Measurements from ENCODE around the gene SLC16A7. TPM values are rescaled to one million over a fixed set of nuclear protein-coding genes. Genes with fewer than 3 reads are reported as not detected.

SLC16A7 gene
- total and polyA plus RNA-seq, 2 of the 8 experiments (the other 6 are each of a cell fraction or from before 2014, with no cell fraction given): 0.74 to 4.3 TPM

GRCh38 chr12:59603754-59604153 is 7.9 kb downstream of the SLC16A7 start:
- no peaks in the 10 kb centered on the region for H3K79me2 ChIP-seq (ENCODE audit: control insufficient read depth in 1 of 2, insufficient read depth in 2 of 2, low read length in 2 of 2)
- no peaks in the 10 kb centered on the region for H3K4me1 ChIP-seq (replicated peaks in 1 of 4; ENCODE audit: control insufficient read depth in 3 of 4, insufficient read depth in 4 of 4, low read length in 3 of 4)
- H4K20me1 ChIP-seq (replicated peaks in 1 of 2; ENCODE audit: control insufficient read depth in 1 of 2, insufficient read depth in 2 of 2, low read length in 2 of 2): no peaks in the 10 kb centered on the region
- no peaks in the 10 kb centered on the region for H3K23me2 ChIP-seq (ENCODE audit: low read depth, low read length)
- H3K27me3 ChIP-seq (replicated peaks in 1 of 4; ENCODE audit: control insufficient read depth in 3 of 4, extremely low read depth in 1 of 4, insufficient read depth in 3 of 4, low read length in 3 of 4): no peaks in the 10 kb centered on the region
- no peak overlapping the region for H2BK120ac ChIP-seq (replicated peaks; ENCODE audit: low read depth, low read length)
- H2BK20ac ChIP-seq (ENCODE audit: low read length): no peak overlapping the region
- no peak overlapping the region for H3K4me2 ChIP-seq (ENCODE audit: insufficient read depth in 1 of 2, low read depth in 2 of 2, low read length in 2 of 2)
- H4K5ac ChIP-seq (ENCODE audit: insufficient read length, low read depth, low read length): no peak overlapping the region
- H2BK12ac ChIP-seq (ENCODE audit: low read depth, low read length): no peak overlapping the region
- ChIA-PET CTCF (ENCODE audit: partially characterized antibody) (no interaction called here), POLR2A (ENCODE audit: partially characterized antibody) (no interaction called here)
- H3K4ac ChIP-seq (replicated peaks; ENCODE audit: insufficient read length, low read depth, low read length): no peak overlapping the region
- no peaks in the 10 kb centered on the region for H3K9me3 ChIP-seq (ENCODE audit: insufficient read depth in 2 of 2, low read depth in 1 of 2, low read length in 1 of 2)
- H4K91ac ChIP-seq (replicated peaks; ENCODE audit: insufficient read length, low read length): no peak overlapping the region
- H2AK5ac ChIP-seq (ENCODE audit: low read depth, low read length): no peak overlapping the region
- H3K23ac ChIP-seq (ENCODE audit: insufficient read length): no peak overlapping the region
- no peak overlapping the region for H3K18ac ChIP-seq (ENCODE audit: extremely low read depth, low read length)
- H4K8ac ChIP-seq (ENCODE audit: extremely low read depth, insufficient read depth, low read length): no peak overlapping the region
- no peak overlapping the region for H3K14ac ChIP-seq (ENCODE audit: insufficient read length)
- no peak for TF ChIP-seq BACH1 (IDR thresholded peaks at IDR 0.05; ENCODE audit: low read length)
- TF ChIP-seq GTF2F1 (IDR thresholded peaks at IDR 0.05; ENCODE audit: borderline replicate concordance, low read depth, low read length): no peak
- TF ChIP-seq KDM1A (IDR thresholded peaks at IDR 0.05; ENCODE audit: borderline replicate concordance, low read length): no peak
- no peak for FAIRE-seq
- H3K9ac ChIP-seq (replicated peaks in 1 of 4; ENCODE audit: extremely low read depth in 1 of 4, low read depth in 3 of 4, low read length in 3 of 4): no peak overlapping the region
- no peak overlapping the region for H3K56ac ChIP-seq (replicated peaks; ENCODE audit: insufficient read length, low read depth, low read length)
- no peak for DNase-seq (ENCODE audit: low read depth in 1 of 2, low spot score in 2 of 2)
- H2BK5ac ChIP-seq (ENCODE audit: low read depth, low read length): no peak overlapping the region
- no peak overlapping the region for H2AFZ ChIP-seq (ENCODE audit: low read length)
- H3K27ac ChIP-seq (ENCODE audit: low read depth, low read length): no peak overlapping the region
- H3K4me3 ChIP-seq (ENCODE audit: extremely low read depth in 1 of 4, insufficient read depth in 2 of 4, low read depth in 3 of 4, low read length in 4 of 4): no peak overlapping the region
- H2BK15ac ChIP-seq (ENCODE audit: low read length): no peak overlapping the region
- H3K36me3 ChIP-seq (ENCODE audit: control insufficient read depth in 2 of 4, insufficient read depth in 4 of 4, low read length in 3 of 4): no peaks in the 10 kb centered on the region
- no peaks in the 10 kb centered on the region for H3K79me1 ChIP-seq (ENCODE audit: low read depth, low read length)

Measured in H1 (cell line).